Measurements from ENCODE around the gene PCK2. TPM values are rescaled to one million over a fixed set of nuclear protein-coding genes. Genes with fewer than 3 reads are reported as not detected.

PCK2 gene
- total and polyA plus RNA-seq, 2 donors (not counting 3 experiments of a cell fraction or from before 2014, with no cell fraction given): 23.5 to 24.5 TPM

- no peak overlapping the region for H3K9ac ChIP-seq (replicated peaks; ENCODE audit: extremely low read depth, insufficient read depth, low read length)
- H3K4me3 ChIP-seq (replicated peaks in 1 of 3; ENCODE audit: insufficient read depth in 1 of 3, low read depth in 1 of 3, low read length in 3 of 3): no peak overlapping the region
- TF ChIP-seq EZH2 (IDR thresholded peaks at IDR 0.05; ENCODE audit: borderline replicate concordance, low read depth, low read length, severe bottlenecking) (no peak), FOS (IDR thresholded peaks at IDR 0.05; ENCODE audit: borderline replicate concordance, insufficient read depth, low read length) (no peak), POLR2A (IDR thresholded peaks at IDR 0.05; ENCODE audit: low read depth, low read length) (no peak), MYC (IDR thresholded peaks at IDR 0.05; ENCODE audit: low read depth, low read length) (no peak), MAX (IDR thresholded peaks at IDR 0.05; ENCODE audit: insufficient read depth, insufficient read length) (no peak), JUN (IDR thresholded peaks at IDR 0.05; ENCODE audit: borderline replicate concordance, insufficient read depth, insufficient read length, low read depth) (no peak), GATA2 (IDR thresholded peaks at IDR 0.05; ENCODE audit: insufficient read depth, insufficient read length, low read depth, low read length) (no peak), CTCF (IDR thresholded peaks at IDR 0.05; ENCODE audit: extremely low read depth in 1 of 2, insufficient read depth in 1 of 2, low read depth in 1 of 2, low read length in 2 of 2) (no peak), POLR2AphosphoS5 (IDR thresholded peaks at IDR 0.05; ENCODE audit: insufficient read depth, low read depth, low read length) (no peak)
- no peaks in the 10 kb centered on the region for H3K79me2 ChIP-seq (ENCODE audit: control insufficient read depth, insufficient read depth, low read length)
- dilution Hi-C loops (cut with MboI; ENCODE audit: extremely low pct_ligation_motif_present, low sequenced_read_pairs): no loop called here
- POLR2A ChIA-PET: no interaction called here
- H3K36me3 ChIP-seq (ENCODE audit: control insufficient read depth in 2 of 2, extremely low read depth in 1 of 2, insufficient read depth in 2 of 2, low read length in 2 of 2): no peaks in the 10 kb centered on the region
- CTCF ChIA-PET: interaction anchor here (2.2 to 5.5 kb wide), 3 partner anchors 7 to 44 kb away, joined by 5 to 36 read pairs (median 26); no protein-coding TSS in a partner anchor
- no peak for DNase-seq (ENCODE audit: low read depth, low spot score)
- no TSS peak for BruUV-seq (replicated peaks)
- H4K20me1 ChIP-seq (replicated peaks; ENCODE audit: control insufficient read depth, extremely low read depth, insufficient read depth, low read length): no peaks in the 10 kb centered on the region
- H3K9me1 ChIP-seq (replicated peaks; ENCODE audit: control insufficient read depth, extremely low read depth, insufficient read depth, low read length): no peaks in the 10 kb centered on the region
- H3K27ac ChIP-seq (ENCODE audit: insufficient read depth, low read depth, low read length): no peak overlapping the region
- H3K4me2 ChIP-seq (ENCODE audit: insufficient read depth, low read length): no peak overlapping the region
- no peaks in the 10 kb centered on the region for H3K9me3 ChIP-seq (replicated peaks; ENCODE audit: control insufficient read depth, insufficient read depth, low read length)
- no peak overlapping the region for H2AFZ ChIP-seq (ENCODE audit: low read depth, low read length)
- intact Hi-C loops (cut with micrococcal nuclease): no loop called here
- no peaks in the 10 kb centered on the region for H3K4me1 ChIP-seq (ENCODE audit: control insufficient read depth, extremely low read depth, insufficient read depth, low read length)
- no peak for FAIRE-seq
- H3K27me3 ChIP-seq (ENCODE audit: control insufficient read depth in 2 of 2, insufficient read depth in 2 of 2, low read length in 2 of 2): peaks cover 0 to 1% of the 10 kb centered on the region in 2 experiments
Observed at GRCh38 chr14:24064856-24065255, 29.3 kb upstream of the PCK2 start.
